Retina (tissue), 1 donor: ENCODE results near the gene CYSRT1.
A peak's percentile ranks its signal among the peaks of the same experiment; 100 is the strongest.

Source experiments
- DNase-seq: peaks from one replicate; pipeline ENCODE4 v3.0.0-alpha.2; 2016

CYSRT1 gene

GRCh38 chr9:137213160-137214060, 11.6 kb upstream of the CYSRT1 start:
- no peak for DNase-seq

GRCh38 chr9:137214620-137215019, 10.4 kb upstream of the CYSRT1 start:
- DNase-seq, result no peak

DNA sequence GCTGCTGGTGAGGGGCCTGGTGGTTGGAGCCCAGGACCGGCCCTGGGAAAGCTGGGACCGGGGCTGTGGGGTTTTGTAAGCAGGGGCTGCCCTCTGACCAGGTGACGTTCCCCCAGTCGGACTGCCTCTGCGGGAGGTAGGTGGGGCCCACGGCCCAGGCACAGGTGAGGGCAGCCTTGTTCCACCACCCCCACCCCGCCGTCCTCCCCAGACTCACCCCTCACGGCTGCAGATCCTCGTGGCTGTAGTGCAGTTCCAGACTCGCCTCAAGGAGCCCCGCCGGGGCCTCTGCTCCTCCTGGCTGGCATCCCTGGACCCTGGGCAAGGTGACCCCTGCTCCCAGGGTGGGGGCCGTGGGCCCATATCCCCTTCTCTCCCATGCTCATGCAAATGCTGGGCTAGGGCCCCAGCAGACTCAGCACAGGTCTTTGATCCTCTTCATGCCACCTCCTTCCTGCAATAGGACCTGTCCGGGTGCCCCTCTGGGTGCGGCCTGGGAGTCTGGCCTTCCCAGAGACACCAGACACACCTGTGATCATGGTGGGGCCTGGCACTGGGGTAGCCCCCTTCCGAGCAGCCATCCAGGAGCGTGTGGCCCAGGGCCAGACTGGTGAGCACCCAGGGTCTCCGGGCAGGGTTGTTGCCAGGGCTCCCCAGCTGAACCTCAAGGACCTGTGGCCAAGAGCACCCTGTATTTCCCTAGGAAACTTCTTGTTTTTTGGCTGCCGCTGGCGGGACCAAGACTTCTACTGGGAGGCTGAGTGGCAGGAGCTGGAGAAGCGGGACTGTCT, 9.6 kb upstream of the CYSRT1 start:
- no peak for DNase-seq

DNA sequence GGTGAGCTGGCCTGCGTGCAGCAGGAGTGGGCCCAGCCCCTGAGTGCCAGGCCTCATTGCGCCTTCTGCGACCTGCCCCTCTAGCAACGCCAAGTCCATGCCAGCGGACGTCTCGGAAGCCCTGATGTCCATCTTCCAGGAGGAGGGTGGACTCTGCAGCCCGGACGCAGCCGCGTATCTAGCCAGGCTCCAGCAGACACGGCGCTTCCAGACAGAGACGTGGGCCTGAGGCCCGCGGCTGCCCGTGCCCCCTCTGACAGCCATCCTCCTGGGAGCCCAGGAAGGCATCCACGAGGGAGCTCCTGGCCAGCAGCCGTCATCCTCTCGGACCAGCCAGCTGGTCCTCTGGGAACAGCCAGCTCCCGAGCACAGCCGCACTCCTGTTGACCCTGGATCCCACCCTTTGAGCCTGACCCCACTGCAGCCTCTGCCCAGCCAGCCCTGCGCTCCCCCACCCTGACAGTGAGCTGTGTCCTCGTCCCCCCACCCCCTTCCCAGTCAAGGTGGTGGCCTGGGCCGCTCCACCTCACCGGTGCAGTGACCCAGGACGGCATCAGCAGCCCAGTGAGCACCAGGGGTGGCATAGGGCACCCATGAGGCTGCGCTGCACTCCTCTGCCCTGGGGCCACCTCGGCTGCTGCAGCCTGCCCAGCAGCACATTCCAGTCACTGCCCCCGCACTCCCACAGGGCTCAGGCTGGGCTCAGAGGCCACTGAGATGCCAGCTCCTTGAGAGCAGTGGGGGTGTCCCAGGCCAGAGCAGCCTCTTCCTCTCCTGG, 8.6 kb upstream of the CYSRT1 start:
- no peak for DNase-seq

- no peak for DNase-seq
These were observed 7.4 kb upstream of the CYSRT1 start for GRCh38 chr9:137217276-137218211.

- no peak for DNase-seq
These were observed 6.7 kb upstream of the CYSRT1 start for GRCh38 chr9:137218212-137218753.

- DNase-seq, result no peak
These were observed 6.2 kb upstream of the CYSRT1 start for GRCh38 chr9:137218754-137219271.

DNA sequence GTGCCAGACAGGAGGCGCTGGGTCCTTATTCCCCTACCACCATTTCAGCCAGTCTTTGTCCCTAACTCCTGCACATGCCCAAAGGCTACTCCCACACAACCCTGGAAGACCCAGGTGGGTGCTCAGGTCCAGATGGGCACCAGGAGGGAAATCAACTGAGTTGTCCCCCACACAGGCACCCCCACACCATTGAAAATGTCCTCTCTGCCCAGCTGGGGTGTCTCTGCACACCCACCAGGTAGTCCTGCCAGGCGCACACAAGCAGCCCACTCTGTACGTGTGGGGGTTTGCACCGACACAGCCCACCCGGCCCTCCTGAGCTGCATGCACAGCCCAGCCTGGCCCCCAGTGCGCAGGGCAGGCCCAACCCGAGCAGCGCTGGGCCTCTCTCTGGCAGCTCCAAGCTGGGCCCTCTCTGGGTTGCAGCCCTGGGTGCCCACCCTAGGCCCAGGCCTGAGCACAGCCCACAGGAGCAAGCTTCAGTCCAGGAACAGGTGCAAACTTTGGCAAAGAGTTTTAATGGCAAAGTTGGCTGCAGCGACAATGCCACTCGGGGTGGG, 5.1 kb upstream of the CYSRT1 start:
- DNase-seq, result no peak

- no peak for DNase-seq
These were observed 4.5 kb upstream of the CYSRT1 start for GRCh38 chr9:137220317-137221094.

- DNase-seq, result no peak
These were observed 3.9 kb upstream of the CYSRT1 start for GRCh38 chr9:137221095-137221505.

DNA sequence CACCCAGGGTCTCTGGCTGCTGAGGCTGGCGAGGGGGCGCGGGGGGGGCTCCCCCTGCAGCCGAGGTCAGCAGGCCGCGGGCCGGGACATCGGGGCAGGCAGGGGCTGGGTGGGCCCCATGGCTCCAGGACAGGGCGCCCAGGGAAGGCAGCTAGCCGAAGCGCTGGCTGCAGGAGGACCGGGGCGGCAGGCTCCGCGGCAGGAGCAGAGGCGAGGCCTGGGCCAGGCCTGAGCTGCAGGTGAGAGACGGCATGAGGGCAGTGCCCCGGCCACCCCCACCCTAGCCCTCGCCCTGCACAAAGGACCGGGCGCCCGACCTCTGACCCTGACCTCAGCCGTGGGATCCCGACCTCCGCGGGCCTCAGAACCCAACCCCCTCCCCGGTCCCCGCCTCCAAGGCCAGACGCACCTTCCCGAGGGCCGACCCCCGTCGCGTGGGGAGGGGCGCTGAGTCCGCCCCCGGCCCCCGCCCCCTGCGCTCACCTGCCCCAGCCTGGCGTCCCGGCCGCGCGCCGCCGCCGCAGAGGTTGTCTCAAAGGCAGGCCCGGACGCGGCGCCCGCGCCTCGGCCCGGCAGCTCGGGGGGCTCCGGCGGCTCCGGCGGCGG, 3.4 kb upstream of the CYSRT1 start:
- DNase-seq, result no peak

DNA sequence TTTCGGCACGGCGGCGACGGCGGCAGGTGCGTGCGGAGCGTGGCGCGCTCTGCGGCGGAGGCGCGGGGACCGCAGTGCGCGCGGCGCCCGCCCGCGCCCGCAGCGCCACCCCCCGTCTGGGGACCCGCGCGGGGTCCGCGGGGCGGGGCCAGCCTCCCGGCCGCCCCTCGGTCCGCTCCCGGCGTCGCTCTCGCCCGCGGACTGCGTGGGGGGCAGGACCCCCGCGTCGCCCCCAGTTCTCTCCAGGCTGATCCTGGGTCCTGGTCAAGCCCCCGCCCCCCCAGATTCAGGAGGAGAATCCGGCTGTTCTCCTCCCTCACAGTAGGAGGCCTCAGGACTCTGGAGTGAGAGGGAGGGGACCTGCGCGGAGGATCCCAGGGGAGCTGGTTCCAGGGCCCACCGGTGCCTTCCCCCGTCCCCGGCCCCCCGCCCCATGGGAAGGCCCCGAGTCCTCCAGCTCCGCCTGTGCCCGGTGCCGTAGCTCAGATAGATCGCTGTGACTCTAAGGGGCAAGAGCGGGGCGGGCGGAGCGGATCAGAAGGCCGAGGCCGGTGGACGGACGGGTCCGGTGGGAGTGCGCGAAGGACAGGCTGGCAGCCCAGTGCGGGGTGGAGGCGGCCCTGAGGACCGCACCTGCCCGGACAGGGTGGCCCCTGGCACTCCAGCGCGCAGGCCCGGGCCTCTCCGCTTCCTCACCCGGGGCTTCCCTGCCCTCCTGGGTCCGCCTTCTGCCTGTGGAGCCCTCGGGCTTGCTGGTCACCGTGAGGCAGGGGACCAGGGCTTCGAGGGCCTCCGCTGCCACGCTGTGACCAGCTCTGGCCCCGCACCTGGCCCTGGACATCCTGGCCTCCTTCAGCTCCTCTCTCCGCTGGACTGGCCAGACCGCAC, 2.5 kb upstream of the CYSRT1 start, which contains the start of gene RNF208:
TSS of gene RNF208 (minus strand) at position 51 of the 888 bp plus-strand sequence. CDS start 1,028 bp downstream, outside the sequence.
- DNase-seq, result no peak

DNA sequence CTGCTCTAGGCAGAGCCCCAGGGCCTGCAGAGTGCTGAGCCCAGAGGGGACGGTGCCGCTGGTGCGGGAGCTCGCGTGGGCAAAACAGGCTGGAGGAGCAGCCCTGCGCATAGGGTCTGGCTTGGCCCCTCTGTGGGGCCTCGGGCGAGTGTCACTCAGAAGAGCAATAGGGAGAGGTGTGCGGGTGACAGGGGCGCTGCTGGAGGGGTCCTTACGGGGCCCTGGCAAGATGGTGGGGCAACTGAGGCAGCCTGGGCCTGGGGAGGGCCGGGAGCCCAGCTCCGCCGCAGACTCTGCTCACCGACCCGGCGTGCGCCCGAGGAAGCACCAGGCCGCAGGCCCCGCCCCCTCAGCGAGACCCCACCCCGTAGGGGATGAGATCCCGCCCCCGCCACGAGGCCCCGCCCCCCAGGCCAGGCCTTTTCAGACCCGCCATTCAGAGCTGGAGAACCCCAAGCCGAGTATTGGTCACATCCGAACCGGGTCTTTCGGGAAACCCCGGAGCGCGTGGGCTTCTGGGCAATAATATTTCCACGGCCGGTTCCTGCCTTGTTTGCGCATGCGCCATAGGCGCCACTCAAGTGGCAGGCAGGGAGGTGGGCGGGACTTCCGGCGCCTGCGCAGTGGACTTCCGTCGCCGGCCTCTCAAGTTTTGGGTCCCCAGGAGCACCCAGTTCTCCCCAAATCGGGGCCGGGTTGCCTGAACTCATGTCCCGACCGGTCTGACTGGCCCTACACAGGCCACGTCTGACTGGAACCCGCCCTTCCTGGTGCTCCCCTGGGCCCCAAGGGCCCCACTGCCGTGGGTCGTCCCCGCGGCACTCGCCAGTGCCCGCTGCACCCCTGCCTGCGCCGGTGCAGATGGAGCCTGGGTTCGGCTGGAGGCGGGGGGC, 1.6 kb upstream of the CYSRT1 start:
- DNase-seq, result peak; percentile 95

GRCh38 chr9:137225699-137226331, 841 bp downstream of the CYSRT1 start:
- no peak for DNase-seq

DNA sequence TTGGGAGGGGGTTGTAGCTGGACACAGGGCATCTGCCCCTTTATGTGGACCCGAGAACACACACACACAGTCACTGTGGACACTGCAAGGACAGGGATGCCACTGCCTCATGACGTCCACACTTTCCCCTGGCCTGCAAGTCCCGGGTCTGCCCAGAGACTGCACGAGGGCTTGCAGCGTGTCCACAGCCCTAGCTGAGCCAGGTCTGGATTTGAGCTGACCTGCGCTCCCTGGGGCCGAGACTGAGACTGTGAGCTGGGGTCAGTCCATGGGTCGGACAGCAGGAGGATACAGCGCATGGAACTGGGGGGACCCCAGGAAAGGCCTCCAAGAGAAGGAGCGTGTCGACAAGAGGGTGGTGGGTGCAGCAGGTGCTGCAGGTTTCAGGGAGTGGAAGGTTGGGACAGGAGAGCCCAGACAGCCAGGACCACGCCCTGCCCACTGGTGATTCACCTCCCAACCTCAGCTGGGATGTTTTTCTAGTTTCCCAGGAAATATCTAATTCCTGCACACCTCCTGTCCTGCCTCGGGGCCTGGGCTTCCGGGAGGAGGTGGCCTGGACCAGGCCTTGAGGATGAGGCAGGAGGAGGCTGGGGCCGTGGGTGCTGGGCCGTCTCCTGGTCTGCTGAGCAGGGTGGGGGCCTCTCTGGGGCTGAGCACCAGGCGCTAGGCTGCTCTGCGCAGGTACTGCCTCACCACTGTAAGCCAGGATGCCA, 1.5 kb downstream of the CYSRT1 start:
- no peak for DNase-seq
